HG02938 (cell line): ENCODE results near the gene TSHZ2.

Experiments
- ATAC-seq: cut with Tn5 transposase; IDR thresholded peaks from one replicate; pipeline ENCODE4 v1.9.1; 2021; ENCODE audit warnings: mild to moderate bottlenecking, moderate library complexity; ENCODE audit not compliant: unreplicated experiment

The TSHZ2 gene

GRCh38 chr20:52972190-52972937 lies at the start of gene TSHZ2:
TSS of gene TSHZ2 (plus strand) at chr20:52972358. CDS start at chr20:52973294, 936 bp downstream.
- no peak for ATAC-seq

- ATAC-seq = no peak
These were observed 49.7 kb upstream of the TSHZ2 start for GRCh38 chr20:52922436-52922835.

GRCh38 chr20:52923123-52923937 lies 48.8 kb upstream of the TSHZ2 start:
- ATAC-seq = no peak

- no peak for ATAC-seq
These were observed 47.5 kb upstream of the TSHZ2 start for GRCh38 chr20:52924411-52925271.

GRCh38 chr20:52926505-52926904 lies 45.7 kb upstream of the TSHZ2 start:
- no peak for ATAC-seq

- ATAC-seq = no peak
These were observed 38.3 kb upstream of the TSHZ2 start for GRCh38 chr20:52933867-52934266.

GRCh38 chr20:52936351-52937340 lies 35.5 kb upstream of the TSHZ2 start:
- ATAC-seq = no peak

- no peak for ATAC-seq
These were observed 34.5 kb upstream of the TSHZ2 start for GRCh38 chr20:52937591-52938100.

- no peak for ATAC-seq
These were observed 33.0 kb upstream of the TSHZ2 start for GRCh38 chr20:52939141-52939540.

GRCh38 chr20:52941808-52942207 lies 30.4 kb upstream of the TSHZ2 start:
- no peak for ATAC-seq

- no peak for ATAC-seq
These were observed 28.8 kb upstream of the TSHZ2 start for GRCh38 chr20:52943185-52943841.

- ATAC-seq = no peak
These were observed 26.9 kb upstream of the TSHZ2 start for GRCh38 chr20:52945268-52945667.

GRCh38 chr20:52945862-52946522 lies 26.2 kb upstream of the TSHZ2 start:
- no peak for ATAC-seq

GRCh38 chr20:52948491-52948890 lies 23.7 kb upstream of the TSHZ2 start:
- no peak for ATAC-seq

GRCh38 chr20:52953020-52953419 lies 19.1 kb upstream of the TSHZ2 start:
- no peak for ATAC-seq

GRCh38 chr20:52954849-52955248 lies 17.3 kb upstream of the TSHZ2 start:
- no peak for ATAC-seq

GRCh38 chr20:52958211-52958610 lies 13.9 kb upstream of the TSHZ2 start:
- ATAC-seq = no peak

GRCh38 chr20:52959125-52959524 lies 13.0 kb upstream of the TSHZ2 start:
- ATAC-seq = no peak

- no peak for ATAC-seq
These were observed 10.0 kb upstream of the TSHZ2 start for GRCh38 chr20:52962183-52962582.
